AG20443 (cell line): ENCODE results near the gene ALDH9A1.
A peak's percentile ranks its signal among the peaks of the same experiment; 100 is the strongest.
"Not testable (repeated sequence)": the region's sequence is repeated elsewhere in the genome, so short reads cannot be mapped to it uniquely, and the experiment has no call there.

ENCODE experiments used
- DNase-seq: peaks from one replicate; pipeline ENCODE4 v3.0.0; 2012; ENCODE audit warnings: low spot score, mixed read lengths

ALDH9A1 gene

GRCh38 chr1:165645654-165646366, 52.6 kb downstream of the ALDH9A1 start:
- no peak for DNase-seq

GRCh38 chr1:165644064-165644735, 54.2 kb downstream of the ALDH9A1 start:
- no peak for DNase-seq

- DNase-seq: no peak
These were observed 57.0 kb downstream of the ALDH9A1 start for GRCh38 chr1:165641231-165641987.

GRCh38 chr1:165639821-165640623, 58.3 kb downstream of the ALDH9A1 start:
- no peak for DNase-seq

GRCh38 chr1:165638211-165638610, 60.2 kb downstream of the ALDH9A1 start:
- DNase-seq: not testable (repeated sequence)

- DNase-seq: peak; percentile 46
These were observed 60.9 kb downstream of the ALDH9A1 start for GRCh38 chr1:165637427-165637826.

GRCh38 chr1:165635823-165636222, 62.5 kb downstream of the ALDH9A1 start:
- DNase-seq: no peak

GRCh38 chr1:165635329-165635728, 63.0 kb downstream of the ALDH9A1 start:
- DNase-seq: no peak

GRCh38 chr1:165634154-165634921, 64.0 kb downstream of the ALDH9A1 start:
- DNase-seq: no peak

- no peak for DNase-seq
These were observed 64.7 kb downstream of the ALDH9A1 start for GRCh38 chr1:165633614-165634013.

- no peak for DNase-seq
These were observed 65.9 kb downstream of the ALDH9A1 start for GRCh38 chr1:165632491-165632890.

- DNase-seq: no peak
These were observed 66.3 kb downstream of the ALDH9A1 start for GRCh38 chr1:165632152-165632469.

GRCh38 chr1:165631342-165632151, 66.8 kb downstream of the ALDH9A1 start:
- DNase-seq: peak; percentile 75

GRCh38 chr1:165630629-165631341, 67.6 kb downstream of the ALDH9A1 start, which contains the start of gene MGST3:
Gene MGST3 (plus strand): TSS chr1:165631234. CDS start chr1:165649848, 18,614 bp downstream.
- DNase-seq: peak; percentile 97

GRCh38 chr1:165629848-165630628, 68.3 kb downstream of the ALDH9A1 start:
- no peak for DNase-seq

GRCh38 chr1:165629151-165629550, 69.2 kb downstream of the ALDH9A1 start:
- no peak for DNase-seq

- no peak for DNase-seq
These were observed 70.1 kb downstream of the ALDH9A1 start for GRCh38 chr1:165628147-165628822.

- DNase-seq: no peak
These were observed 73.9 kb downstream of the ALDH9A1 start for GRCh38 chr1:165624441-165624840.
